Measurements from ENCODE around the gene PRKCB.

DNA sequence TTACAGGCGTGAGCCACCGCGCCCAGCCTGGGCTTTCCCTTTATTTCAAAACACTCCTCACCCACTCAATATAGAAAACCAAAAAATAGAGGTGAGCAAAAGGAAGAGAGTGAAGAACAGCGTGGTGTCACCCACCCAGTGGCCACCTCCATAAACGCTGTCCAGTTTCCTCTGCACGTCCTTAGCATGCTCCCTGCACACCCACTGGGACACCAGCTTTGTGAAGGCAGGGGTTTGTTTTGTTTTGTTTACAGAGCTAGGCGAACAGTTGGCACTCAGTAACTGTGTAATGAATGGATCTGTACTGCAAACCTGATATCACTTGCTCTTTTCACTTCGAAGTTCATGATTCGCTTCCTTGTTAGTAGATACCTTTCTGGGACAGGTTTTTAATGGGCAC is 73.0 kb downstream of the PRKCB start:
- no peak for TF ChIP-seq CTCF (IDR thresholded peaks at IDR 0.05 in 4 of 5, conservative IDR thresholded peaks at IDR 0.05 in 1 of 5)
- no peak for TF ChIP-seq POLR2A (IDR thresholded peaks at IDR 0.05)

Data from gastrocnemius medialis (tissue), 4 donors.